H1 (cell line): Measurements from ENCODE around the gene RIC8A. TPM values are rescaled to one million over a fixed set of nuclear protein-coding genes. Genes with fewer than 3 reads are reported as not detected.

Source experiments
- FOSL1 ChIP-seq: IDR thresholded peaks from 2 replicates; pipeline ENCODE4 v1.6.1; 2011; ENCODE audit warnings: mild to moderate bottlenecking, low read depth, low read length, moderate library complexity; ENCODE audit not compliant: insufficient read depth
- JUND ChIP-seq: IDR thresholded peaks from 2 replicates; pipeline ENCODE4 v1.6.1; 2011; ENCODE audit warnings: mild to moderate bottlenecking, improper control_type of control experiment, low read length
- SIN3A ChIP-seq, 2 experiments: IDR thresholded peaks in 1 of 2; conservative IDR thresholded peaks in 1 of 2; 2 replicates each; pipeline ENCODE4 v1.6.1; 2011 to 2012; ENCODE audit warnings: low read length in 2 of 2, improper control_type of control experiment in 1 of 2, low read depth in 1 of 2, mild to moderate bottlenecking in 1 of 2
- SIRT6 ChIP-seq: IDR thresholded peaks from one replicate; pipeline ENCODE4 v1.7.1; 2012; ENCODE audit warnings: low read length, inconsistent platforms
- YY1 ChIP-seq: IDR thresholded peaks from 2 replicates; pipeline ENCODE4 v1.6.1; 2011; ENCODE audit warnings: low read depth, mild to moderate bottlenecking, low read length
- polyA plus RNA-seq, 7 experiments: library from polyadenylated mRNA; depleted of rRNA in 3 of 7; stranded (reverse) in 5 of 7; unstranded in 2 of 7; fragments of >200 nt in 5 of 7; fragments of 200-250 nt in 2 of 7; gene quantifications; 1 replicate in 5 of 7; 2 replicates in 1 of 7; 4 replicates in 1 of 7; pipeline versions ENCODE4 v1.2.1 to v1.2.3, GENCODE V29; 2011 to 2013; ENCODE audit warnings: missing spikeins in 2 of 7, mixed read lengths in 2 of 7
- total RNA-seq: library from RNA; stranded (reverse); fragmentation: NEBNext Ultra II Directional; extraction: Animal tissue kit (Norgen Biotek cat#: 25700); gene quantifications from 2 replicates; pipeline ENCODE4 v1.2.1, GENCODE V29; 2021
- TF ChIP-seq, protein P1 (sequence below): IDR thresholded peaks from 2 replicates; pipeline ENCODE4 v1.6.1; 2012; ENCODE audit warnings: inconsistent platforms
- TF ChIP-seq, protein P2 (sequence below): fragments of 300-600 bp; sonication (generic); IDR thresholded peaks from 2 replicates; pipeline ENCODE4 v1.7.1; 2012; ENCODE audit warnings: low read length, moderate library complexity, mild to moderate bottlenecking, inconsistent platforms; ENCODE audit not compliant: insufficient replicate concordance

RIC8A gene
- total and polyA plus RNA-seq, 2 of the 8 experiments (the other 6 are each of a cell fraction or from before 2014, with no cell fraction given) = 67.0 to 105 TPM

DNA sequence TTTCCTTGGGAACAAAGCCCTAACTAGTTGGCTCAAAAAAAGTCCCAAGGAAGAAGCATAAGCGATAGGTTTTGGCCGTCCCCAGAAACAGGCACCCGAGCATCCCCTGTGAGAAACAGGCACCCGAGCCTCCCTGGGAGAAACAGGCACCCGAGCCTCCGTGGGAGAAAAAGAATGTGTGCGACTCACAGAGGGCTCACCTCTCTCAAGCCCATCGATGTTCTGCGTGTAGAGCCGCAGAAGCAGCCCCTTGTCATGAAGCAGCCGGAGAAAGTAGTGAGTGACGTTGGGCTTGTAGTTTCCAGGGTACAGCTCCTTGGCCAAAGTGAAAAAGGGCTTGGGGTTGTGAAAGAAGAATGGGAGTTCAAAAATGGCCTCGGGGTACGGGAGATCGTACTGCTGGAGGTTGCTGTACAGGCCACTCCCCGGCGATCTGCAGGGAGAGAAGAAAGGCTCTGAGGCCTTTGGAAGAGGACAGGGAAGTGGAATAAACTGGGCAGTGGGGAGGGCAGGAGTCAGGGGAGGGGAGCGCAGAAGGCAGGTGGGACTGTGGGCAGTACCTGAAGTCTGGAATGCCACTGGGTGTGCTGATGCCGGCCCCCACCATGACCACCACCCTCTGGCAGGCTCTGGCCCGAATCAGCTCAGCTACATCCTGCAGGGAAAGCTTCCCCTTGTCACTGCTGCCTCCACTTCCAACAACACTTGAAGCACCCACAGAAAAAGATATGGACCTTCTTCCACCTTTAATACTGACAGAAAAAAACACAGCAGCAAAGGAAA lies 25.5 kb downstream of the RIC8A start (continued):
- TF ChIP-seq FOSL1 (no peak), YY1 (no peak), JUND (no peak), SIN3A (conservative IDR thresholded peaks at IDR 0.05 in 1 of 2, IDR thresholded peaks at IDR 0.05 in 1 of 2; ENCODE audit: low read depth in 1 of 2, low read length in 2 of 2) (no peak), SIRT6 (no peak)
- TF ChIP-seq, protein P1, sequence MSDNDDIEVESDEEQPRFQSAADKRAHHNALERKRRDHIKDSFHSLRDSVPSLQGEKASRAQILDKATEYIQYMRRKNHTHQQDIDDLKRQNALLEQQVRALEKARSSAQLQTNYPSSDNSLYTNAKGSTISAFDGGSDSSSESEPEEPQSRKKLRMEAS = no peak
- TF ChIP-seq, protein P2, sequence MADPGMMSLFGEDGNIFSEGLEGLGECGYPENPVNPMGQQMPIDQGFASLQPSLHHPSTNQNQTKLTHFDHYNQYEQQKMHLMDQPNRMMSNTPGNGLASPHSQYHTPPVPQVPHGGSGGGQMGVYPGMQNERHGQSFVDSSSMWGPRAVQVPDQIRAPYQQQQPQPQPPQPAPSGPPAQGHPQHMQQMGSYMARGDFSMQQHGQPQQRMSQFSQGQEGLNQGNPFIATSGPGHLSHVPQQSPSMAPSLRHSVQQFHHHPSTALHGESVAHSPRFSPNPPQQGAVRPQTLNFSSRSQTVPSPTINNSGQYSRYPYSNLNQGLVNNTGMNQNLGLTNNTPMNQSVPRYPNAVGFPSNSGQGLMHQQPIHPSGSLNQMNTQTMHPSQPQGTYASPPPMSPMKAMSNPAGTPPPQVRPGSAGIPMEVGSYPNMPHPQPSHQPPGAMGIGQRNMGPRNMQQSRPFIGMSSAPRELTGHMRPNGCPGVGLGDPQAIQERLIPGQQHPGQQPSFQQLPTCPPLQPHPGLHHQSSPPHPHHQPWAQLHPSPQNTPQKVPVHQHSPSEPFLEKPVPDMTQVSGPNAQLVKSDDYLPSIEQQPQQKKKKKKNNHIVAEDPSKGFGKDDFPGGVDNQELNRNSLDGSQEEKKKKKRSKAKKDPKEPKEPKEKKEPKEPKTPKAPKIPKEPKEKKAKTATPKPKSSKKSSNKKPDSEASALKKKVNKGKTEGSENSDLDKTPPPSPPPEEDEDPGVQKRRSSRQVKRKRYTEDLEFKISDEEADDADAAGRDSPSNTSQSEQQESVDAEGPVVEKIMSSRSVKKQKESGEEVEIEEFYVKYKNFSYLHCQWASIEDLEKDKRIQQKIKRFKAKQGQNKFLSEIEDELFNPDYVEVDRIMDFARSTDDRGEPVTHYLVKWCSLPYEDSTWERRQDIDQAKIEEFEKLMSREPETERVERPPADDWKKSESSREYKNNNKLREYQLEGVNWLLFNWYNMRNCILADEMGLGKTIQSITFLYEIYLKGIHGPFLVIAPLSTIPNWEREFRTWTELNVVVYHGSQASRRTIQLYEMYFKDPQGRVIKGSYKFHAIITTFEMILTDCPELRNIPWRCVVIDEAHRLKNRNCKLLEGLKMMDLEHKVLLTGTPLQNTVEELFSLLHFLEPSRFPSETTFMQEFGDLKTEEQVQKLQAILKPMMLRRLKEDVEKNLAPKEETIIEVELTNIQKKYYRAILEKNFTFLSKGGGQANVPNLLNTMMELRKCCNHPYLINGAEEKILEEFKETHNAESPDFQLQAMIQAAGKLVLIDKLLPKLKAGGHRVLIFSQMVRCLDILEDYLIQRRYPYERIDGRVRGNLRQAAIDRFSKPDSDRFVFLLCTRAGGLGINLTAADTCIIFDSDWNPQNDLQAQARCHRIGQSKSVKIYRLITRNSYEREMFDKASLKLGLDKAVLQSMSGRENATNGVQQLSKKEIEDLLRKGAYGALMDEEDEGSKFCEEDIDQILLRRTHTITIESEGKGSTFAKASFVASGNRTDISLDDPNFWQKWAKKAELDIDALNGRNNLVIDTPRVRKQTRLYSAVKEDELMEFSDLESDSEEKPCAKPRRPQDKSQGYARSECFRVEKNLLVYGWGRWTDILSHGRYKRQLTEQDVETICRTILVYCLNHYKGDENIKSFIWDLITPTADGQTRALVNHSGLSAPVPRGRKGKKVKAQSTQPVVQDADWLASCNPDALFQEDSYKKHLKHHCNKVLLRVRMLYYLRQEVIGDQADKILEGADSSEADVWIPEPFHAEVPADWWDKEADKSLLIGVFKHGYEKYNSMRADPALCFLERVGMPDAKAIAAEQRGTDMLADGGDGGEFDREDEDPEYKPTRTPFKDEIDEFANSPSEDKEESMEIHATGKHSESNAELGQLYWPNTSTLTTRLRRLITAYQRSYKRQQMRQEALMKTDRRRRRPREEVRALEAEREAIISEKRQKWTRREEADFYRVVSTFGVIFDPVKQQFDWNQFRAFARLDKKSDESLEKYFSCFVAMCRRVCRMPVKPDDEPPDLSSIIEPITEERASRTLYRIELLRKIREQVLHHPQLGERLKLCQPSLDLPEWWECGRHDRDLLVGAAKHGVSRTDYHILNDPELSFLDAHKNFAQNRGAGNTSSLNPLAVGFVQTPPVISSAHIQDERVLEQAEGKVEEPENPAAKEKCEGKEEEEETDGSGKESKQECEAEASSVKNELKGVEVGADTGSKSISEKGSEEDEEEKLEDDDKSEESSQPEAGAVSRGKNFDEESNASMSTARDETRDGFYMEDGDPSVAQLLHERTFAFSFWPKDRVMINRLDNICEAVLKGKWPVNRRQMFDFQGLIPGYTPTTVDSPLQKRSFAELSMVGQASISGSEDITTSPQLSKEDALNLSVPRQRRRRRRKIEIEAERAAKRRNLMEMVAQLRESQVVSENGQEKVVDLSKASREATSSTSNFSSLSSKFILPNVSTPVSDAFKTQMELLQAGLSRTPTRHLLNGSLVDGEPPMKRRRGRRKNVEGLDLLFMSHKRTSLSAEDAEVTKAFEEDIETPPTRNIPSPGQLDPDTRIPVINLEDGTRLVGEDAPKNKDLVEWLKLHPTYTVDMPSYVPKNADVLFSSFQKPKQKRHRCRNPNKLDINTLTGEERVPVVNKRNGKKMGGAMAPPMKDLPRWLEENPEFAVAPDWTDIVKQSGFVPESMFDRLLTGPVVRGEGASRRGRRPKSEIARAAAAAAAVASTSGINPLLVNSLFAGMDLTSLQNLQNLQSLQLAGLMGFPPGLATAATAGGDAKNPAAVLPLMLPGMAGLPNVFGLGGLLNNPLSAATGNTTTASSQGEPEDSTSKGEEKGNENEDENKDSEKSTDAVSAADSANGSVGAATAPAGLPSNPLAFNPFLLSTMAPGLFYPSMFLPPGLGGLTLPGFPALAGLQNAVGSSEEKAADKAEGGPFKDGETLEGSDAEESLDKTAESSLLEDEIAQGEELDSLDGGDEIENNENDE = no peak
